ENCODE results near the gene DCTD.

Gene DCTD

GRCh38 chr4:182922501-182923284 is 5.5 kb upstream of the DCTD start:
- TF ChIP-seq, protein P1, sequence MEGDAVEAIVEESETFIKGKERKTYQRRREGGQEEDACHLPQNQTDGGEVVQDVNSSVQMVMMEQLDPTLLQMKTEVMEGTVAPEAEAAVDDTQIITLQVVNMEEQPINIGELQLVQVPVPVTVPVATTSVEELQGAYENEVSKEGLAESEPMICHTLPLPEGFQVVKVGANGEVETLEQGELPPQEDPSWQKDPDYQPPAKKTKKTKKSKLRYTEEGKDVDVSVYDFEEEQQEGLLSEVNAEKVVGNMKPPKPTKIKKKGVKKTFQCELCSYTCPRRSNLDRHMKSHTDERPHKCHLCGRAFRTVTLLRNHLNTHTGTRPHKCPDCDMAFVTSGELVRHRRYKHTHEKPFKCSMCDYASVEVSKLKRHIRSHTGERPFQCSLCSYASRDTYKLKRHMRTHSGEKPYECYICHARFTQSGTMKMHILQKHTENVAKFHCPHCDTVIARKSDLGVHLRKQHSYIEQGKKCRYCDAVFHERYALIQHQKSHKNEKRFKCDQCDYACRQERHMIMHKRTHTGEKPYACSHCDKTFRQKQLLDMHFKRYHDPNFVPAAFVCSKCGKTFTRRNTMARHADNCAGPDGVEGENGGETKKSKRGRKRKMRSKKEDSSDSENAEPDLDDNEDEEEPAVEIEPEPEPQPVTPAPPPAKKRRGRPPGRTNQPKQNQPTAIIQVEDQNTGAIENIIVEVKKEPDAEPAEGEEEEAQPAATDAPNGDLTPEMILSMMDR (conservative IDR thresholded peaks at IDR 0.05; ENCODE audit: low read depth, low read length): no peak
- peak; percentile 45 for DNase-seq (ENCODE audit: low read depth)
- no peak overlapping the region for H3K4me3 ChIP-seq (ENCODE audit: low read depth, low read length)

- TF ChIP-seq, protein P1 (conservative IDR thresholded peaks at IDR 0.05; ENCODE audit: low read depth, low read length): no peak
- DNase-seq (ENCODE audit: low read depth): no peak
- no peak overlapping the region for H3K4me3 ChIP-seq (ENCODE audit: low read depth, low read length)
Measured at GRCh38 chr4:182921608-182922007, 4.4 kb upstream of the DCTD start.

- no peak overlapping the region for H3K4me3 ChIP-seq (ENCODE audit: low read depth, low read length)
- DNase-seq (ENCODE audit: low read depth): no peak
- TF ChIP-seq, protein P1 (conservative IDR thresholded peaks at IDR 0.05; ENCODE audit: low read depth, low read length): no peak
Measured at GRCh38 chr4:182920676-182921075, 3.5 kb upstream of the DCTD start.

- peak; percentile 54 for DNase-seq (ENCODE audit: low read depth)
- TF ChIP-seq, protein P1 (conservative IDR thresholded peaks at IDR 0.05; ENCODE audit: low read depth, low read length): no peak
- H3K4me3 ChIP-seq (ENCODE audit: low read depth, low read length): no peak overlapping the region
Measured at GRCh38 chr4:182918791-182919302, 1.7 kb upstream of the DCTD start.

GRCh38 chr4:182918044-182918607 is 940 bp upstream of the DCTD start:
- H3K4me3 ChIP-seq (ENCODE audit: low read depth, low read length): peak overlapping the region; percentile 76
- TF ChIP-seq, protein P1 (conservative IDR thresholded peaks at IDR 0.05; ENCODE audit: low read depth, low read length): no peak

GRCh38 chr4:182916483-182917181 is 554 bp downstream of the DCTD start:
- peak overlapping the region; percentile 76 for H3K4me3 ChIP-seq (ENCODE audit: low read depth, low read length)
- peak; percentile 74 for DNase-seq (ENCODE audit: low read depth)
- TF ChIP-seq, protein P1 (conservative IDR thresholded peaks at IDR 0.05; ENCODE audit: low read depth, low read length): no peak

More at GRCh38 chr4:182918044-182918607, 940 bp upstream of the DCTD start:
- DNase-seq (ENCODE audit: low read depth): no peak
